IMR-90 (cell line): ENCODE data around the gene S100A6. TPM values are rescaled to one million over a fixed set of nuclear protein-coding genes. Genes with fewer than 3 reads are reported as not detected.

ENCODE experiments used
- ATAC-seq: fragments of 200-7000 bp; cut with Tn5 transposase; 2 replicates; pipeline ENCODE4 v1.9.1; 2020; ENCODE audit warnings: low read depth, mild to moderate bottlenecking, moderate library complexity
- BruUV-seq: library from RNA; stranded (reverse); fragments of 400-500 nt; replicated peaks from 2 replicates; lab custom pipeline; 2021; lab: Mats Ljungman, UMichigan
- CTCF ChIA-PET: fragments of 300-600 bp; formaldehyde crosslinking; extraction: SDS; loops from one replicate; lab custom pipeline; 2021; ENCODE audit warnings: antibody characterized with exemption; lab: Yijun Ruan, JAX
- POLR2A ChIA-PET: fragments of 300-600 bp; sonication (Branson Sonifier 250); formaldehyde crosslinking; loops from one replicate; lab custom pipeline; 2022; ENCODE audit warnings: antibody characterized with exemption; ENCODE audit not compliant: unreplicated experiment; lab: Charles Lee
- DNase-seq: peaks from one replicate; pipeline ENCODE4 v3.0.0; 2013
- H2AFZ ChIP-seq: replicated peaks from 2 replicates; pipeline ENCODE3; 2013; ENCODE audit warnings: low read length, mild to moderate bottlenecking; ENCODE audit not compliant: poor library complexity
- H2AK5ac ChIP-seq: 2 replicates; pipeline ENCODE4 v1.6.1; 2013; ENCODE audit warnings: low read depth, low read length, inconsistent platforms
- H2AK9ac ChIP-seq: replicated peaks from 2 replicates; pipeline ENCODE3; 2013; ENCODE audit warnings: mild to moderate bottlenecking, low read depth, low read length, moderate library complexity; ENCODE audit not compliant: poor library complexity
- H2BK120ac ChIP-seq: 2 replicates; pipeline ENCODE4 v1.6.1; 2013; ENCODE audit warnings: low read depth, low read length, inconsistent platforms
- H2BK15ac ChIP-seq: 3 replicates; pipeline ENCODE4 v1.6.1; 2013; ENCODE audit warnings: low read depth, low read length, inconsistent platforms
- H2BK20ac ChIP-seq: 2 replicates; pipeline ENCODE4 v1.6.1; 2013; ENCODE audit warnings: low read depth, mild to moderate bottlenecking, inconsistent platforms, low read length, moderate library complexity
- H2BK5ac ChIP-seq: 2 replicates; pipeline ENCODE4 v1.6.1; 2013; ENCODE audit warnings: mild to moderate bottlenecking, low read depth, low read length, inconsistent platforms; ENCODE audit not compliant: poor library complexity, severe bottlenecking
- H3K14ac ChIP-seq: replicated peaks from 2 replicates; pipeline ENCODE4 v1.6.1; 2013; ENCODE audit warnings: low read depth, low read length, inconsistent platforms
- H3K18ac ChIP-seq: 2 replicates; pipeline ENCODE4 v1.6.1; 2013; ENCODE audit warnings: low read depth, low read length, control low read depth
- H3K23ac ChIP-seq: 2 replicates; pipeline ENCODE4 v1.6.1; 2013; ENCODE audit warnings: low read depth, low read length, inconsistent platforms
- H3K27ac ChIP-seq: 2 replicates; pipeline ENCODE4 v1.5.1; 2013; ENCODE audit warnings: mild to moderate bottlenecking, control low read depth, low read length; ENCODE audit not compliant: insufficient read depth
- H3K27me3 ChIP-seq: 2 replicates; pipeline ENCODE4 v1.6.1; 2013; ENCODE audit warnings: low read length; ENCODE audit not compliant: control insufficient read depth, insufficient read depth
- H3K36me3 ChIP-seq: 2 replicates; pipeline ENCODE4 v1.6.1; 2013; ENCODE audit warnings: low read length, mixed read lengths; ENCODE audit not compliant: control insufficient read depth, insufficient read depth
- H3K4ac ChIP-seq: 2 replicates; pipeline ENCODE4 v1.6.1; 2013; ENCODE audit warnings: low read depth, low read length, inconsistent platforms
- H3K4me1 ChIP-seq: 2 replicates; pipeline ENCODE4 v1.6.1; 2013; ENCODE audit warnings: low read length, mixed read lengths; ENCODE audit not compliant: control insufficient read depth, insufficient read depth
- H3K4me2 ChIP-seq: 2 replicates; pipeline ENCODE4 v1.6.1; 2013; ENCODE audit warnings: low read depth, mild to moderate bottlenecking, control low read depth, low read length, moderate library complexity
- H3K4me3 ChIP-seq: 2 replicates; pipeline ENCODE4 v1.5.1; 2013; ENCODE audit warnings: low read depth, mild to moderate bottlenecking, control low read depth, low read length, moderate library complexity; ENCODE audit not compliant: insufficient read depth
- H3K56ac ChIP-seq: 2 replicates; pipeline ENCODE4 v1.6.1; 2013; ENCODE audit warnings: low read length, inconsistent platforms; ENCODE audit not compliant: insufficient read depth; ENCODE audit errors: extremely low read depth
- H3K79me1 ChIP-seq, 2 experiments: 2 replicates each; pipeline ENCODE4 v1.6.1; 2013; ENCODE audit warnings: low read length in 2 of 2, inconsistent platforms in 1 of 2, low read depth in 1 of 2
- H3K9ac ChIP-seq: 2 replicates; pipeline ENCODE4 v1.6.1; 2013; ENCODE audit warnings: low read depth, low read length, control low read depth
- H3K9me1 ChIP-seq: 2 replicates; pipeline ENCODE4 v1.6.1; 2013; ENCODE audit warnings: low read length, inconsistent platforms; ENCODE audit not compliant: insufficient read depth
- H3K9me3 ChIP-seq: 2 replicates; pipeline ENCODE4 v1.6.1; 2013; ENCODE audit warnings: low read length; ENCODE audit not compliant: control insufficient read depth, insufficient read depth
- H4K20me1 ChIP-seq: 2 replicates; pipeline ENCODE4 v1.6.1; 2013; ENCODE audit warnings: low read length, inconsistent platforms; ENCODE audit not compliant: insufficient read depth
- H4K5ac ChIP-seq: 2 replicates; pipeline ENCODE4 v1.6.1; 2013; ENCODE audit warnings: mild to moderate bottlenecking, low read depth, low read length, control low read depth
- H4K8ac ChIP-seq, 2 experiments: 2 replicates each; pipeline ENCODE4 v1.6.1; 2013; ENCODE audit warnings: low read depth in 2 of 2, low read length in 2 of 2, control low read depth in 1 of 2, inconsistent platforms in 1 of 2
- H4K91ac ChIP-seq: 2 replicates; pipeline ENCODE4 v1.6.1; 2013; ENCODE audit warnings: low read depth, low read length, inconsistent platforms; ENCODE audit not compliant: insufficient read depth
- CEBPB ChIP-seq: IDR thresholded peaks from 2 replicates; pipeline ENCODE4 v1.6.1; 2012; ENCODE audit warnings: low read depth, low read length, improper control_type of control experiment
- MAFK ChIP-seq: IDR thresholded peaks from 2 replicates; pipeline ENCODE4 v1.6.1; 2012; ENCODE audit warnings: low read depth, low read length, improper control_type of control experiment
- MAZ ChIP-seq: IDR thresholded peaks from 2 replicates; pipeline ENCODE4 v1.6.1; 2012; ENCODE audit warnings: low read depth, mild to moderate bottlenecking, low read length, improper control_type of control experiment, moderate library complexity, borderline replicate concordance
- RAD21 ChIP-seq: IDR thresholded peaks from 2 replicates; pipeline ENCODE4 v1.6.1; 2012; ENCODE audit warnings: low read length, improper control_type of control experiment
- RCOR1 ChIP-seq: IDR thresholded peaks from 2 replicates; pipeline ENCODE4 v1.6.1; 2012; ENCODE audit warnings: mild to moderate bottlenecking, low read length, improper control_type of control experiment; ENCODE audit not compliant: insufficient replicate concordance
- RFX5 ChIP-seq: IDR thresholded peaks from 2 replicates; pipeline ENCODE4 v1.8.0; 2012; ENCODE audit warnings: low read depth, mild to moderate bottlenecking, low read length, moderate library complexity
- WGBS, 2 experiments: methylation state at CpG; one replicate each; pipeline versions ENCODE4 v1.1.5 to v1.1.7; 2013; ENCODE audit warnings: missing lambda C conversion rate in 2 of 2; ENCODE audit not compliant: insufficient read length in 1 of 2; ENCODE audit errors: extremely low coverage in 2 of 2; 5-methylcytosine and 5-hydroxymethylcytosine counted together
- dilution Hi-C: fragments of 300-500 bp; cut with HindIII; formaldehyde crosslinking; loops from one replicate; pipeline ENCODE4 v1.14.3; 2018; ENCODE audit warnings: low sequenced_read_pairs; ENCODE audit not compliant: unreplicated experiment
- in situ Hi-C: fragments of 300-500 bp; cut with MboI; formaldehyde crosslinking; loops from 3 replicates; pipeline ENCODE4 v1.14.3; 2019; ENCODE audit warnings: low sequenced_read_pairs, inconsistent platforms, mixed read lengths
- intact Hi-C: fragments of 100-400 bp; cut with micrococcal nuclease; formaldehyde crosslinking; loops from 2 replicates; pipeline ENCODE4 v1.10.0; 2022
- polyA plus RNA-seq, 3 experiments: library from polyadenylated mRNA; depleted of rRNA; stranded (reverse); fragments of >200 nt; gene quantifications; 2 replicates each; pipeline ENCODE4 v1.2.3, GENCODE V29; 2012; ENCODE audit warnings: low replicate concordance in 1 of 3
- total RNA-seq: library from RNA; depleted of rRNA; stranded (reverse); fragments of >200 nt; gene quantifications from 2 replicates; pipeline ENCODE4 v1.2.3, GENCODE V29; 2012
- TF ChIP-seq, protein P1 (sequence below): fragments of 150-350 bp; IDR thresholded peaks from 2 replicates; pipeline ENCODE4 v1.6.1; 2017; ENCODE audit warnings: mild to moderate bottlenecking, antibody characterized with exemption, low read length, low read depth

Gene S100A6
- total and polyA plus RNA-seq, 2 of the 4 experiments (the other 2 are of a cell fraction): 373 to 1,755 TPM

DNA sequence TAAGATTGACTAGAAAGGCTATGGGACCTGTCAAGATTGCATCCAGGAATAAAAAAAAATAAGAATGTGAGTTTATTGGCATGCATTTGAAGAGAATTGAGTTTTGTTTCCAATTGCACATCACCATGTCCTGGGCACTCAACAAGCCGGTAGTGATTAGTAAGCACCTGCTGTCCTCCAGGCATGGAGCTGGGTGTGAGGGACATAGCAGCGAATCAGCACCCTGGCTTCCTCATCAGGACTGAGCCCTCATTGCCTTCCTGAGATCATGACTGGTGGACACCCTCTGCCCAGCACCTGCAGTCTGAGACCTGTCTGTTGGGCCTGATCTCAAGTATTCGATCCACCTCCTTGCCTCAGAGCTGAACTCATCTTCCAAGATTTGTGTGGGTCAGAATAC is 26.8 kb downstream of the S100A6 start:
- peaks cover 0 to 4% of the 10 kb centered on the region in 2 experiments; a peak in 1 of 4 replicates for H3K79me1 ChIP-seq
- no peak overlapping the region for H3K23ac ChIP-seq
- no peak overlapping the region for H3K4me3 ChIP-seq
- POLR2A ChIA-PET: no interaction called here
- H3K9ac ChIP-seq: no peak overlapping the region
- DNase-seq: no peak
- peaks cover 12% of the 10 kb centered on the region for H3K9me1 ChIP-seq
- H4K5ac ChIP-seq: no peak overlapping the region
- peak overlapping the region; percentile 57 for H2AFZ ChIP-seq
- H3K14ac ChIP-seq: no peak overlapping the region
- WGBS, 2 experiments: 100% methylated on average over 2 of the region's 3 CpGs; no CpG with 5 or more reads in 1 of the 2 experiments
- H3K27me3 ChIP-seq: no peaks in the 10 kb centered on the region
- H2BK15ac ChIP-seq: peak overlapping the region; percentile 46; the same call in 1 of the 3 replicates
- CTCF ChIA-PET: no interaction called here
- H2BK20ac ChIP-seq: peak overlapping the region; percentile 54
- no peak for TF ChIP-seq MAZ
- no peak for TF ChIP-seq RFX5
- TF ChIP-seq CEBPB: no peak
- no peak for TF ChIP-seq RCOR1
- no peak for TF ChIP-seq MAFK
- TF ChIP-seq, protein P1, sequence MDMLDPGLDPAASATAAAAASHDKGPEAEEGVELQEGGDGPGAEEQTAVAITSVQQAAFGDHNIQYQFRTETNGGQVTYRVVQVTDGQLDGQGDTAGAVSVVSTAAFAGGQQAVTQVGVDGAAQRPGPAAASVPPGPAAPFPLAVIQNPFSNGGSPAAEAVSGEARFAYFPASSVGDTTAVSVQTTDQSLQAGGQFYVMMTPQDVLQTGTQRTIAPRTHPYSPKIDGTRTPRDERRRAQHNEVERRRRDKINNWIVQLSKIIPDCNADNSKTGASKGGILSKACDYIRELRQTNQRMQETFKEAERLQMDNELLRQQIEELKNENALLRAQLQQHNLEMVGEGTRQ: no peak
- TF ChIP-seq RAD21: no peak
- intact Hi-C loops: loop anchor here (10.0 kb wide), 1 partner anchor 476 kb away; the partner anchor contains the start of gene RAB13
- no peaks in the 10 kb centered on the region for H3K9me3 ChIP-seq
- no peak overlapping the region; the same call in 1 of the 2 replicates for H3K4ac ChIP-seq
- no peak overlapping the region for H3K18ac ChIP-seq
- no peaks in the 10 kb centered on the region for H4K20me1 ChIP-seq
- no peak overlapping the region for H3K56ac ChIP-seq
- dilution Hi-C loops: no loop called here
- H4K8ac ChIP-seq: no peak overlapping the region
- H2BK5ac ChIP-seq: no peak overlapping the region
- peak overlapping the region; percentile 18; the same call in 1 of the 2 replicates for H4K91ac ChIP-seq
- H3K27ac ChIP-seq: no peak overlapping the region
- in situ Hi-C loops: loop anchor here (5.0 kb wide), 1 partner anchor 238 kb away; no protein-coding TSS in a partner anchor
- no peak overlapping the region for H2AK9ac ChIP-seq
- peaks cover 23% of the 10 kb centered on the region for H3K4me1 ChIP-seq
- peak overlapping the region; percentile 88 for H2AK5ac ChIP-seq
- peak overlapping the region; percentile 46; the same call in 1 of the 2 replicates for H2BK120ac ChIP-seq
- no peak for ATAC-seq
- no TSS peak for BruUV-seq
- no peaks in the 10 kb centered on the region for H3K36me3 ChIP-seq
- no peak overlapping the region for H3K4me2 ChIP-seq
